ENCODE data around the gene GGA1. TPM values are rescaled to one million over a fixed set of nuclear protein-coding genes. Genes with fewer than 3 reads are reported as not detected.

Gene GGA1
- total and polyA plus RNA-seq, 12 donors: 22.9 to 39.7 (median 26.7) TPM

DNA sequence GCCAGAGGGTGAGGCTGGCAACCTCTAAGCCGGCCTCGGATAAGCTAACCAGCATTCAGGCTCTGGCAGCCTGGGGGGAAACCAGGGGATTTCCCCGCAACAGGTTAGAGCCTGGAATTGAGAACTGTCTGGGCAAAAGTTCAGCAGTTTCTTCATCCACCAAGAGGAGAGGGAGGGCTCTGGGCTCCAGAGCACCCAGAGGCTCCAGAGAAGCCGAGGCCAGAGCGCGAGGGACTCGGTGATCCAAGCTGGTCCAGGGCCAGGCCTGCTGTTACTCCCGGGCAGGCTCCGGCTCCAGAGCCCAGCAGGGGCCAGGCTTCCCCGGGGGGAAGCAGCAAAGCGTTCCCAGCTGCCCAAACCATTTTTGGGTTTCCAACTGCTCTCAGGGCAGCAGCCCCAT lies 17.5 kb downstream of the GGA1 start:
- peak; percentile 47 to 73 (median 68) for ATAC-seq
- TF ChIP-seq, protein P1, sequence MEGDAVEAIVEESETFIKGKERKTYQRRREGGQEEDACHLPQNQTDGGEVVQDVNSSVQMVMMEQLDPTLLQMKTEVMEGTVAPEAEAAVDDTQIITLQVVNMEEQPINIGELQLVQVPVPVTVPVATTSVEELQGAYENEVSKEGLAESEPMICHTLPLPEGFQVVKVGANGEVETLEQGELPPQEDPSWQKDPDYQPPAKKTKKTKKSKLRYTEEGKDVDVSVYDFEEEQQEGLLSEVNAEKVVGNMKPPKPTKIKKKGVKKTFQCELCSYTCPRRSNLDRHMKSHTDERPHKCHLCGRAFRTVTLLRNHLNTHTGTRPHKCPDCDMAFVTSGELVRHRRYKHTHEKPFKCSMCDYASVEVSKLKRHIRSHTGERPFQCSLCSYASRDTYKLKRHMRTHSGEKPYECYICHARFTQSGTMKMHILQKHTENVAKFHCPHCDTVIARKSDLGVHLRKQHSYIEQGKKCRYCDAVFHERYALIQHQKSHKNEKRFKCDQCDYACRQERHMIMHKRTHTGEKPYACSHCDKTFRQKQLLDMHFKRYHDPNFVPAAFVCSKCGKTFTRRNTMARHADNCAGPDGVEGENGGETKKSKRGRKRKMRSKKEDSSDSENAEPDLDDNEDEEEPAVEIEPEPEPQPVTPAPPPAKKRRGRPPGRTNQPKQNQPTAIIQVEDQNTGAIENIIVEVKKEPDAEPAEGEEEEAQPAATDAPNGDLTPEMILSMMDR (IDR thresholded peaks at IDR 0.05): peak in 3 of 9 donors; percentile 17 to 24 (median 21)
- Histone ChIP-seq H3K27ac (peak overlapping the region in 9 of 10 donors; percentile 41 to 76 (median 69)), H3K36me3 (peaks cover 0 to 84% (median 17%) of the 10 kb centered on the region in 9 donors), H3K27me3 (no peaks in the 10 kb centered on the region), H3K4me3 (no peak overlapping the region), H3K4me1 (peaks cover 15 to 40% (median 31%) of the 10 kb centered on the region in 9 donors), H3K9me3 (no peaks in the 10 kb centered on the region)
- 60 to 64% methylated on average over 11 of the region's 11 CpGs for WGBS, 2 donors
- intact Hi-C loops (cut with DNase I): loop anchor here in 3 of 10 donors (5.0 to 10.0 kb wide), 3 partner anchors 56 to 239 kb away; no protein-coding TSS in a partner anchor
- peak; percentile 62 to 83 for DNase-seq

DNA sequence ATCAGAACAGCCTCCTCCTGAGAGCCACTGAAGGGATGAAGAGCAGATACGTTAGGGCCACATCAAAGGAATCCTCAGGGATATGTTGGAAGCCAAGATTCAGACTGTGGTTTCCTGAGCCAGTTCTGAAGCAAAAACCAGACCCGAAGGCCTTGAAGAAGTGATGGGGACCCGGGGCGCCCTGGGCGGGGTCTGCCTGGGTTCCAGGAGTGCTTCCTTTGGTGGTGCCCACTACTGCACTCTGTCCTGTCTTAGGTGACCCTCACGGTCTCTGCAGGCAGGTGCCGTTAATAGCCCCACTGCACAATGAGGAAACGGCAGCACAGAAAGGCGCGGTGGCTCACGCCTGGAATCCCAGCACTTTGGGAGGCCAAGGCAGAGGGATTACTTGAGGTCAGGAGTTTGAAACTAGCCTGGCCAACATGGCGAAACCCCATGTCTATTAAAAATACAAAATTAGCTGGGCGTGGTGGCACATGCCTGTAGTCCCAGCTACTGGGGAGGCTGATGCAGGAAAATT lies 18.0 kb downstream of the GGA1 start:
- H3K9me3 ChIP-seq: no peaks in the 10 kb centered on the region
- DNase-seq (no peak), ATAC-seq (no peak)
- H3K27me3 ChIP-seq: no peaks in the 10 kb centered on the region
- H3K27ac ChIP-seq: peak overlapping the region in 9 of 10 donors; percentile 41 to 76 (median 69)
- 76 to 83% methylated on average over 13 of the region's 13 CpGs for WGBS, 2 donors
- intact Hi-C loops (cut with DNase I): loop anchor here in 3 of 10 donors (5.0 to 10.0 kb wide), 3 partner anchors 56 to 238 kb away; no protein-coding TSS in a partner anchor
- H3K36me3 ChIP-seq: peaks cover 0 to 84% (median 13%) of the 10 kb centered on the region in 9 donors
- H3K4me1 ChIP-seq: peaks cover 15 to 45% (median 35%) of the 10 kb centered on the region in 9 donors
- H3K4me3 ChIP-seq: no peak overlapping the region
- TF ChIP-seq, protein P1 (IDR thresholded peaks at IDR 0.05): no peak

DNA sequence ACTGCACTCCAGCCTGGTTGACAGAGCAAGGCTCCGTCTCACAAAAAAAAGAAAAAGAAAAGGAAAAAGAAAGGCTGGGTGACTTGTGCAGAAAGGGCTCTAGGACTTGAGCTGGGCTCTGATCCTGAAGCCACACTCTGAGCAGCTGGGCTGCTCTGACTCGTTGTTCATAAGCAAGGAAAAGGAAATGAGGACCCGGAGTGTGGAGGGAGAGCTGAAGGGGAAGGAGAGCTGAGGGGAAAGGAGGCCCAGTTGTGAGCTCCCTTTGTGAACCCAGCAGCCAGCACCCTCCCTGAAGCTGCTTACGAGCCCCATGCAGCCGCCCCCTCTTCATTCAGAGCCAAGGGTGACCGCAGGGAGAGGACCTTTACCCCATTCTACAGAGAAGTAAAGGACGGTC lies 18.5 kb downstream of the GGA1 start:
- H3K4me3 ChIP-seq: no peak overlapping the region
- peak overlapping the region in 8 of 10 donors; percentile 41 to 76 (median 70) for H3K27ac ChIP-seq
- DNase-seq (no peak), ATAC-seq (peak in 1 of 8 donors; percentile 7)
- no peaks in the 10 kb centered on the region for H3K27me3 ChIP-seq
- no peaks in the 10 kb centered on the region for H3K9me3 ChIP-seq
- WGBS, 2 donors: 66 to 69% methylated on average over 7 of the region's 7 CpGs
- intact Hi-C loops (cut with DNase I): loop anchor here in 3 of 10 donors (5.0 to 10.0 kb wide), 3 partner anchors 55 to 238 kb away; no protein-coding TSS in a partner anchor
- H3K36me3 ChIP-seq: peaks cover 0 to 83% (median 8%) of the 10 kb centered on the region in 9 donors
- TF ChIP-seq, protein P1 (IDR thresholded peaks at IDR 0.05): no peak
- H3K4me1 ChIP-seq: peaks cover 15 to 47% (median 39%) of the 10 kb centered on the region in 9 donors

DNA sequence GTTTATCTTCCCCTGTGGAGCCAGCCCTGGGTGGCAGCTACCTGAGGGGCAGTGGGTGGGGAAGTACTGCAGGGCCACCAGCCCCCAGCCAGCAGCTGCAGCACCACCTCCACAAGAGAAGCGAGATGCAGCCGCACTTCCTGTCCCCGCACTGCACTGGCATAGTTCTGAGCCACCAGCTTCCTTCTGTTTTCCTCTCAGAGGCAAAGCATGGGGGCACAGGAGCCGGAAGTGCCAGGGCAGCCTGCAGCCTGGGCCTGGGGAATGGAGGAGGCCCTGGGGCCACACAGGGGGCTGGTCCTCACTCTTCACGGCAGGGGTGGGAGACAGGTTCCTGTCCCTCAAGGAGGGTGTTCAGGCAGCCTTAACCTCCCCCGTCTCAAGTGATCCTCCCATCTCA lies 18.9 kb downstream of the GGA1 start:
- H3K9me3 ChIP-seq: no peaks in the 10 kb centered on the region
- no peaks in the 10 kb centered on the region for H3K27me3 ChIP-seq
- peaks cover 15 to 52% (median 41%) of the 10 kb centered on the region in 9 donors for H3K4me1 ChIP-seq
- WGBS, 2 donors: 74 to 86% methylated on average over 6 of the region's 6 CpGs
- TF ChIP-seq, protein P1 (IDR thresholded peaks at IDR 0.05): no peak
- intact Hi-C loops (cut with DNase I): loop anchor here in 3 of 10 donors (5.0 to 10.0 kb wide), 3 partner anchors 55 to 237 kb away; no protein-coding TSS in a partner anchor
- no peak overlapping the region for H3K4me3 ChIP-seq
- peaks cover 0 to 78% (median 7%) of the 10 kb centered on the region in 9 donors for H3K36me3 ChIP-seq
- peak in 2 of 8 donors; percentile 2 to 13 for ATAC-seq
- DNase-seq: no peak
- peak overlapping the region in 8 of 10 donors; percentile 41 to 76 (median 70) for H3K27ac ChIP-seq
